ENCODE measurements around the gene ZNF599.

DNA sequence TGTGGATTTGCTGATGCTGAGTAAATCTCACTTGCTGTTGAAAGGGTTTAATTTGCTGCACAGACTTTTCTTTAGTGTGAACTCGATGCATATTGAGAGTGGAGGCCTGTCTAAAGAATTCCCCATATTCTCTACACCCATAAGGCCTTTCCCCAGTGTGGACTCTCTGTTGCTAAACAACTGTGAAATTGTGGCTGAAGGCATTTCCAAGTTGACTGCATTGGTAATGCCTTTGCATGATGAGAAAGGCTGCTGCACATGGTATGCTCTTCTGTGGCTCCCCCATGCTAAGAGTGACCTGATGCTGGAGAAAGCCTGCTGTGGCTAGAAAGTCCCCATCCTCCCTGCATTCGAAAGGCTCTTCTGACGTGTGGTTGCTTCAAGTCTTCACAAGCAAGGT lies 6.6 kb upstream of the ZNF599 start:
- TF ChIP-seq, protein P1, sequence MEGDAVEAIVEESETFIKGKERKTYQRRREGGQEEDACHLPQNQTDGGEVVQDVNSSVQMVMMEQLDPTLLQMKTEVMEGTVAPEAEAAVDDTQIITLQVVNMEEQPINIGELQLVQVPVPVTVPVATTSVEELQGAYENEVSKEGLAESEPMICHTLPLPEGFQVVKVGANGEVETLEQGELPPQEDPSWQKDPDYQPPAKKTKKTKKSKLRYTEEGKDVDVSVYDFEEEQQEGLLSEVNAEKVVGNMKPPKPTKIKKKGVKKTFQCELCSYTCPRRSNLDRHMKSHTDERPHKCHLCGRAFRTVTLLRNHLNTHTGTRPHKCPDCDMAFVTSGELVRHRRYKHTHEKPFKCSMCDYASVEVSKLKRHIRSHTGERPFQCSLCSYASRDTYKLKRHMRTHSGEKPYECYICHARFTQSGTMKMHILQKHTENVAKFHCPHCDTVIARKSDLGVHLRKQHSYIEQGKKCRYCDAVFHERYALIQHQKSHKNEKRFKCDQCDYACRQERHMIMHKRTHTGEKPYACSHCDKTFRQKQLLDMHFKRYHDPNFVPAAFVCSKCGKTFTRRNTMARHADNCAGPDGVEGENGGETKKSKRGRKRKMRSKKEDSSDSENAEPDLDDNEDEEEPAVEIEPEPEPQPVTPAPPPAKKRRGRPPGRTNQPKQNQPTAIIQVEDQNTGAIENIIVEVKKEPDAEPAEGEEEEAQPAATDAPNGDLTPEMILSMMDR (IDR thresholded peaks at IDR 0.05; ENCODE audit: borderline replicate concordance, extremely low read depth, low read length, poor library complexity, severe bottlenecking) = no peak
- TF ChIP-seq EZH2 (IDR thresholded peaks at IDR 0.05; ENCODE audit: borderline replicate concordance, low read depth, low read length, severe bottlenecking) = no peak

Measured in DND-41 (cell line).